Stimulated activated CD4-positive, alpha-beta T cell treated with anti-CD3 and anti-CD28 coated beads, Interleukin-4, amount 100 ng/mL, for 24 hours (primary cell): ENCODE measurements around the gene S100B.
"Not testable (repeated sequence)": the region's sequence is repeated elsewhere in the genome, so short reads cannot be mapped to it uniquely, and the experiment has no call there.

ENCODE experiments used
- DNase-seq: peaks from one replicate; pipeline ENCODE4 v3.0.0-alpha.2; 2020

The S100B gene

GRCh38 chr21:46598581-46599572 lies 6.0 kb downstream of the S100B start:
- no peak for DNase-seq

- DNase-seq = no peak
Measured at GRCh38 chr21:46597896-46598343, 7.0 kb downstream of the S100B start.

- DNase-seq = no peak
Measured at GRCh38 chr21:46597031-46597430, 7.9 kb downstream of the S100B start.

- no peak for DNase-seq
Measured at GRCh38 chr21:46596201-46596600, 8.7 kb downstream of the S100B start.

- no peak for DNase-seq
Measured at GRCh38 chr21:46594276-46594675, 10.6 kb downstream of the S100B start.

GRCh38 chr21:46585191-46585953 lies 19.5 kb downstream of the S100B start:
- DNase-seq = no peak

GRCh38 chr21:46581780-46582307 lies 23.0 kb downstream of the S100B start:
- no peak for DNase-seq

- DNase-seq = not testable (repeated sequence)
Measured at GRCh38 chr21:46579394-46579793, 25.5 kb downstream of the S100B start.

- DNase-seq = not testable (repeated sequence)
Measured at GRCh38 chr21:46577786-46578185, 27.1 kb downstream of the S100B start.

- DNase-seq = no peak
Measured at GRCh38 chr21:46572850-46573249, 32.0 kb downstream of the S100B start.

- no peak for DNase-seq
Measured at GRCh38 chr21:46570631-46571030, 34.3 kb downstream of the S100B start.

GRCh38 chr21:46570119-46570518 lies 34.8 kb downstream of the S100B start:
- DNase-seq = no peak

- no peak for DNase-seq
Measured at GRCh38 chr21:46569081-46569480, 35.8 kb downstream of the S100B start.

GRCh38 chr21:46568562-46568961 lies 36.3 kb downstream of the S100B start:
- DNase-seq = no peak

GRCh38 chr21:46567348-46567747 lies 37.5 kb downstream of the S100B start:
- no peak for DNase-seq

- no peak for DNase-seq
Measured at GRCh38 chr21:46564391-46564790, 40.5 kb downstream of the S100B start.

GRCh38 chr21:46562964-46563607 lies 41.8 kb downstream of the S100B start:
- no peak for DNase-seq

GRCh38 chr21:46562472-46562871 lies 42.4 kb downstream of the S100B start:
- DNase-seq = no peak

GRCh38 chr21:46561445-46562090 lies 43.3 kb downstream of the S100B start:
- DNase-seq = no peak

- no peak for DNase-seq
Measured at GRCh38 chr21:46560568-46561444, 44.1 kb downstream of the S100B start.

GRCh38 chr21:46559291-46559983 lies 45.4 kb downstream of the S100B start:
- DNase-seq = peak; percentile 66
